Measurements from ENCODE around the gene WFDC12.

DNA sequence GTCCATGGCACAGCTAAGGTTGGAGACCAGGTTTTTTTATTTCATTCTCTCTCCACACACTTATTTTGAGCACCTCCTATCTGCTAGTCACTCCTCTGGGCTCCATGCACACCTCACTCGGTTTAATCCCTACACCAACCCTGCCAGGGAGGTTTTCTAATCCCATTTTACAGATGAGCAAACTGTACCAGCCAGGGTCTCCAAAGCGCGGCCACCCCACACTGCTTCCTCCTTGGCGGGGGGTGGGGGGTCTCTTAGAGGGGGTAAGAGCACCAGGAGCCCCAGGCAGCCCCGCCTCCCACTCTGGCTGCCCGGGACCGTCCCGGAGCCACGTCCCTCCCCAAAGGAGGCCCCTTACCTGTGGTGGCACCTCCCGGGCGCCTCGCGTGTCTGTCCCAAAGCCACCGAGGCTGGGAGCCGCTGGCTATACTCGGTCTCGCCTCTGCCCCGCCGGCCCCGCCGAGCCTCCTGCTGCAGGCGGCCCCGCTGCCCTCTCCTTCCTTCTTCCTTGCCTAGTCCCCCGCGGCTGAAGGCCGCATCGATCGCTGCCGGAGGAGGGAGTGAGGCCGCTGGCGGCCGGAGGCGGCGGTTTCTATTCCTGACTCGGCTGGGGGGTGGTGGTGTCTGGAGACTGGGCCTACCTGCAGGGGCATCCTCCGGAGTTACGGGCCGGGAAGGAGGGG, 23.6 kb downstream of the WFDC12 start, which contains the start of gene KCNS1:
- TF ChIP-seq POLR2AphosphoS5 (IDR thresholded peaks at IDR 0.05; ENCODE audit: low read depth, low read length) (no peak), POLR2A (IDR thresholded peaks at IDR 0.05; ENCODE audit: low read depth, low read length) (no peak), POU2F2 (IDR thresholded peaks at IDR 0.05; ENCODE audit: low read depth, low read length) (no peak)

Data from GM12891 (cell line).